GM13976 (cell line): ENCODE measurements around the gene MAU2.
"Not testable (repeated sequence)": the region's sequence is repeated elsewhere in the genome, so short reads cannot be mapped to it uniquely, and the experiment has no call there.

Experiments used
- DNase-seq: peaks from one replicate; pipeline ENCODE4 v3.0.0; 2012; ENCODE audit warnings: low spot score
- in situ Hi-C: fragments of 300-500 bp; cut with MboI; formaldehyde crosslinking; loops from one replicate; pipeline ENCODE4 v1.12.0; 2022; ENCODE audit warnings: low sequenced_read_pairs, mixed read lengths, inconsistent platforms; ENCODE audit not compliant: unreplicated experiment
- TF ChIP-seq, protein P1 (sequence below): IDR thresholded peaks from 2 replicates; pipeline ENCODE4 v1.5.1; 2012; ENCODE audit warnings: borderline replicate concordance, mild to moderate bottlenecking; ENCODE audit not compliant: insufficient read depth; ENCODE audit errors: extremely low read depth, missing control alignments, control extremely low read depth

The MAU2 gene

DNA sequence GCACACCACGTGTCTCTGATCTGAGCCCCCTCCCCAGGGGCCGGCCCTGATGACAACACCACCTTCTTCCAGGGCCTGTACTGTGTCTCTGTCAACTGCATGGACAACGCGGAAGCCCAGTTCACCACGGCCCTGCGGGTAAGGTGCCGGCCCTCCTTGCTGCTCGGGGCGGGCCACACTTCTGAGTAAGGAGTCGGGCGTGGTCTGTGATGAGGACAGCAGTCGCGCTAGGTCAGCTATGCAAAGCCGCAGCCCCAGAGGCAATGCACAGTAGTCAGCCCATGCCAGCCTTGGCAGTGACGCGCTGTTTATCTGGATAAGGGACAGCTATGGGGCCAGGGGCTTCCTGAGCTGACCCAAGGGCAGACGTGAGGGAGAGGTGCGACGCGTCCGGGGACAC is 24.6 kb downstream of the MAU2 start:
- in situ Hi-C loops = no loop called here
- DNase-seq = no peak
- TF ChIP-seq, protein P1, sequence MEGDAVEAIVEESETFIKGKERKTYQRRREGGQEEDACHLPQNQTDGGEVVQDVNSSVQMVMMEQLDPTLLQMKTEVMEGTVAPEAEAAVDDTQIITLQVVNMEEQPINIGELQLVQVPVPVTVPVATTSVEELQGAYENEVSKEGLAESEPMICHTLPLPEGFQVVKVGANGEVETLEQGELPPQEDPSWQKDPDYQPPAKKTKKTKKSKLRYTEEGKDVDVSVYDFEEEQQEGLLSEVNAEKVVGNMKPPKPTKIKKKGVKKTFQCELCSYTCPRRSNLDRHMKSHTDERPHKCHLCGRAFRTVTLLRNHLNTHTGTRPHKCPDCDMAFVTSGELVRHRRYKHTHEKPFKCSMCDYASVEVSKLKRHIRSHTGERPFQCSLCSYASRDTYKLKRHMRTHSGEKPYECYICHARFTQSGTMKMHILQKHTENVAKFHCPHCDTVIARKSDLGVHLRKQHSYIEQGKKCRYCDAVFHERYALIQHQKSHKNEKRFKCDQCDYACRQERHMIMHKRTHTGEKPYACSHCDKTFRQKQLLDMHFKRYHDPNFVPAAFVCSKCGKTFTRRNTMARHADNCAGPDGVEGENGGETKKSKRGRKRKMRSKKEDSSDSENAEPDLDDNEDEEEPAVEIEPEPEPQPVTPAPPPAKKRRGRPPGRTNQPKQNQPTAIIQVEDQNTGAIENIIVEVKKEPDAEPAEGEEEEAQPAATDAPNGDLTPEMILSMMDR = no peak

DNA sequence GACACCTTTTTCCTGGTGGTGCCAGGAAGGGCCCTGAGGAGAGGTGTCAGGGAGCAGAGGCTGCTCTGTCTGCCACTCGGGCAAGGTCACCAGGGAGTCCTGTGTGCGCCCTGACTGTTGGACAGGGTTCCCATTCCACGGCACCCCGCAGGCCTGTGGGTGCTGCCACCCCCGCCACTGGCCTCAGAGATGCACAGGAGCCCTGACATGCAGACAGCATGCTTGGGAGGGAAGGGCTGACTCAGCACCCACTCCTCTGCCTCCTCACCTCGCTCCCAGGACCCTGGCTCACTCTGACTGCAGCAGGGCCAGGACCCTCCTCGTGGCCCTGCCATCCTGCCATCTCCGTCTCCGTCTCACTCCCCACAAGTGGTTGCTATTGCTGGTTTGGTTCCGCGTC is 25.3 kb downstream of the MAU2 start:
- TF ChIP-seq, protein P1 = no peak
- in situ Hi-C loops = no loop called here
- no peak for DNase-seq

DNA sequence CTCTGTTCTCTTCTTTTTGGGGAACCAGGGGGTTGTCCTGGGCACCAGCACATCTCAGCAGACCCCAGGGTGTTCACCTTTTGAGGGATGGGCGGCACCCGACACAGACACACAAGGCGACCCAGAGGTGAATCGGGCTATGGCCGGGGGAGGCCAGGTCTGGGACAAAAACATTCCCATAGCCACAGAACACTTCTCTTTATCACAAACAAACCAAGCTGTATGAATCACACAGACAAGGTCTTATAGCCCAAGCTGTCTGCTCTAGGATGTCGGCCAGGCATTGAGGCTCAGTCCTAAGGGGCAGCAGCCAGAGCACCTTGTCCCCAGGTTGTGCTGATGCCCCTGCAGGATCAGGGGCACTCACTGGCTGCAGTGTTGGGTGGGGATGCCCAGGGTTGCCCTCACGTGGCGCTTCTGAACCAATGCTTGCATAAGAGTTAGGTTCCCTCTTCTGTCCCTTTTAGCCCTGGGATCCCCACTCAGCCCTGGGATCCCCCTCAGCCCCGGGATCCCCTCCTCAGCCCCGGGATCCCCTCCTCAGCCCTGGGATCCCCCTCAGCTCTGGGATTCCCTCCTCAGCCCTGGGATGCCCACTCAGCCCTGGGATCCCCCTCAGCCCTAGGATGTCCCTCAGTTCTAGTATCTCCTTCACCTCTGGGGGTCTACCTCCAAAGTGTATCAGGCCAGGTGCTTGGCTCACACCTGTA is 26.9 kb downstream of the MAU2 start:
- DNase-seq = no peak
- TF ChIP-seq, protein P1 = no peak
- in situ Hi-C loops = no loop called here

DNA sequence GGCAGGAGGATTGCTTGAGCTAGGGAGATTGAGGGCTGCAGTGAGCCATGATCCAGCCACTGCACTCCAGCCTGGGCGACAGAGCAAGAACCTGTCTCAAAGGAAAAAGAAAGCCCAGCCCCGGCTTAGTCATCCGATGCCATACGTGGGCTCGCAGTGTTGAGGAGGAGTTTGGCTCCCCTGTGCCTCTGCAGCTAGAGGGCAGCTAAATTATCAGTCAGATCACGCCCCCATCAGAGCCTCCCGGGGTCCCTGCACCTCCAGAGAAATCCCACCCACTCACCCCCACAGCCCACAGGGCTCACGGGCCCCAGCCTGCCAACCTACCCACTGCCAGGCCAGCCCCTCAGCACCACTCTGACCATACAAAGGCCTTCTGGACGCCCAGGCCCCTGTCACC is 27.6 kb downstream of the MAU2 start:
- in situ Hi-C loops = no loop called here
- TF ChIP-seq, protein P1 = no peak

DNA sequence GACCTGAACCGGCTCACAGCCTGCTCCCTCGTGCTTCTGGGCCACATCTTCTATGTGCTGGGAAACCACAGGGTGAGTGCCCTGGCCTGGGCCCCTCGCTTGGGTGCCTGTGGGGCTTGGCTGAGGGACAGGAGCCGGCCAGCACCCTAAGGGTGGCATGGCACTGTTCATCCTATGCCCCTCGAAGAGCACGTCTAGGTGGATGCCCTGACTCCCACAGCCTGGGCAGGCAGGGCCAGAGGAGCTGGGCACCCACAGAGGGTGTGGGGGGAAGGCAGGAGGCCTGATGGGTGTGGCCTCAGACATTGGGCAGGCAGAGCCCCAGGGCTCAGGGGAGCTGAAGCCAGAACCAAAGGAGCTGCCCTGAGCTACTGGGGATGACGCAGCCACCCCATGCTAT is 28.7 kb downstream of the MAU2 start:
- in situ Hi-C loops = no loop called here
- TF ChIP-seq, protein P1 = no peak
- no peak for DNase-seq

More for the DNA sequence above, 27.6 kb downstream of the MAU2 start:
- DNase-seq = no peak

DNA sequence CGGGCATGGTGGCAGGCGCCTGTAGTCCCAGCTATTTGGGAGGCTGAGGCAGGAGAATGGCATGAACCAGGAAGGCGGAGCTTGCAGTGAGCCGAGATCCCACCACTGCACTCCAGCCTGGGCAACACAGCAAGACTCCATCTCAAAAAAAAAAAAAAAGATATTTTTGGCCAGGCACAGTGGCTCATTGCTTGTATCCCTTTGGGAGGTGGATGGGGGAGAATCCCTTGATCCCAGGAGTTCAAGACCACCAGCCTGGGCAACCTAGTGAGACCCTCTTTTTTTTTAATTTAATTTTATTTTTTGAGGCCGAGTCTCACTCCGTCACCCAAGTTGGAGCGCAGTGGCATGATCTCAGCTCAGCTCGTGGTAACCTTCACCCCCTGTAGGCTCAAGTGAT is 30.1 kb downstream of the MAU2 start:
- DNase-seq = not testable (repeated sequence)
- in situ Hi-C loops = loop anchor here (25.0 kb wide), 1 partner anchor 287 kb away; the partner anchor contains the start of genes GMIP and LPAR2

DNA sequence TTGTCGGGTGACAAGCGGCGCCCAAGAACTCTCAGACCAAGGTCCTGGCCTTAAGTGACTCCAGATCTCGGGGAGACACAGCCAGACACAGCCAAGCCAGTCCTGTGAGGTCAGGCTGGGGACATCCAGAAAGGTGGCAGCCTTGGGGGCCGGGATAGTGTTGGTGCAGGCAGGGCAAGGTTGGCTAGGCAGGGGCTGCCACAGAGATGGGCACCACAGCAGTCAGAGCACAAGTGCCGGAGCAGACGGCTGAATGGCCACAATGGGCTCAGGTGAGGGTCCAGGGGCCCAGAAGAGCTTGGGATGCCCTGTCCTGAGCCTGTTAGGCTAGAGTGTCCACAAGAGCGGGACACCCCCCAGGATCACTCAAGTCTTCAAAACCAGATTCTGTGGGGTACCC is 32.2 kb downstream of the MAU2 start:
- no peak for DNase-seq
- TF ChIP-seq, protein P1 = no peak
- in situ Hi-C loops = loop anchor here (25.0 kb wide), 1 partner anchor 284 kb away; the partner anchor contains the start of genes GMIP and LPAR2
